HUDEP-2 (cell line): Measurements from ENCODE around the gene KLHL26.
"Not testable (repeated sequence)": the region's sequence is repeated elsewhere in the genome, so short reads cannot be mapped to it uniquely, and the experiment has no call there.

ENCODE experiments used
- DNase-seq, 76 experiments: peaks; one replicate each; lab custom pipeline; 2025; ENCODE audit not compliant: unreplicated experiment in 76 of 76; lab: John Stamatoyannopoulos, UW

KLHL26 gene

GRCh38 chr19:18636969-18637629 lies at the start of gene KLHL26:
Gene KLHL26, plus strand, starts transcription at chr19:18637028. Its CDS starts 27 bp downstream, at chr19:18637055.
- DNase-seq, result no peak

GRCh38 chr19:18587561-18587960 lies 49.3 kb upstream of the KLHL26 start:
- DNase-seq, result no peak

- peak in 1 of 76 experiments; percentile 48 for DNase-seq
These were observed 48.7 kb upstream of the KLHL26 start for GRCh38 chr19:18587962-18588610.

GRCh38 chr19:18588611-18589379 lies 48.0 kb upstream of the KLHL26 start, which contains the start of gene REX1BD:
Gene REX1BD, plus strand, starts transcription at chr19:18588798. Its CDS starts 4 bp downstream, at chr19:18588802.
- DNase-seq, result peak in 73 of 76 experiments; percentile 43 to 97 (median 82)

- peak in 58 of 76 experiments; percentile 26 to 96 (median 65) for DNase-seq
These were observed 47.2 kb upstream of the KLHL26 start for GRCh38 chr19:18589380-18590272.

GRCh38 chr19:18590273-18591272 lies 46.3 kb upstream of the KLHL26 start:
- peak in 38 of 76 experiments; percentile 11 to 81 (median 44) for DNase-seq

- no peak for DNase-seq
These were observed 45.0 kb upstream of the KLHL26 start for GRCh38 chr19:18591735-18592385.

GRCh38 chr19:18592732-18593131 lies 44.1 kb upstream of the KLHL26 start:
- DNase-seq, result not testable (repeated sequence)

- DNase-seq, result peak in 5 of 76 experiments; percentile 19 to 41 (median 33)
These were observed 43.3 kb upstream of the KLHL26 start for GRCh38 chr19:18593367-18594095.

- DNase-seq, result peak in 48 of 76 experiments; percentile 15 to 67 (median 44)
These were observed 42.6 kb upstream of the KLHL26 start for GRCh38 chr19:18594096-18594823.

- DNase-seq, result no peak
These were observed 41.9 kb upstream of the KLHL26 start for GRCh38 chr19:18594824-18595373.

GRCh38 chr19:18595475-18595874 lies 41.4 kb upstream of the KLHL26 start:
- no peak for DNase-seq

GRCh38 chr19:18596752-18597157 lies 40.1 kb upstream of the KLHL26 start:
- DNase-seq, result peak in 44 of 76 experiments; percentile 20 to 66 (median 40)

- DNase-seq, result no peak
These were observed 38.8 kb upstream of the KLHL26 start for GRCh38 chr19:18597809-18598660.

GRCh38 chr19:18599485-18599884 lies 37.3 kb upstream of the KLHL26 start:
- DNase-seq, result no peak
